GM12873 (cell line): Measurements from ENCODE around the gene DAAM1.

Source experiments
- CTCF ChIP-seq: IDR thresholded peaks from 2 replicates; pipeline ENCODE4 v1.5.1; 2012; ENCODE audit warnings: low read depth, mild to moderate bottlenecking, moderate library complexity, low read length, control low read depth; ENCODE audit not compliant: insufficient read depth; ENCODE audit errors: missing control alignments

DAAM1 gene

GRCh38 chr14:59296508-59296907 lies 108.0 kb downstream of the DAAM1 start:
- no peak for TF ChIP-seq CTCF

GRCh38 chr14:59297071-59297776 lies 108.8 kb downstream of the DAAM1 start:
- TF ChIP-seq CTCF, result no peak

- no peak for TF ChIP-seq CTCF
These were observed 111.3 kb downstream of the DAAM1 start for GRCh38 chr14:59299731-59300130.

GRCh38 chr14:59301354-59301753 lies 112.9 kb downstream of the DAAM1 start:
- no peak for TF ChIP-seq CTCF

- no peak for TF ChIP-seq CTCF
These were observed 113.8 kb downstream of the DAAM1 start for GRCh38 chr14:59302313-59302712.

- no peak for TF ChIP-seq CTCF
These were observed 114.7 kb downstream of the DAAM1 start for GRCh38 chr14:59303216-59303615.

- no peak for TF ChIP-seq CTCF
These were observed 116.8 kb downstream of the DAAM1 start for GRCh38 chr14:59305231-59305630.
